COLO829 (cell line): ENCODE results near the gene CSPG4.
"Not testable (repeated sequence)": the region's sequence is repeated elsewhere in the genome, so short reads cannot be mapped to it uniquely, and the experiment has no call there.

Source experiments
- DNase-seq: peaks from one replicate; pipeline ENCODE4 v3.0.0; 2012; ENCODE audit warnings: low spot score

CSPG4 gene

GRCh38 chr15:75725006-75725718, 12.5 kb upstream of the CSPG4 start:
- no peak for DNase-seq

GRCh38 chr15:75723847-75724660, 11.4 kb upstream of the CSPG4 start:
- peak; percentile 74 for DNase-seq

- no peak for DNase-seq
These were observed 10.7 kb upstream of the CSPG4 start for GRCh38 chr15:75723171-75723846.

- DNase-seq = no peak
These were observed 9.5 kb upstream of the CSPG4 start for GRCh38 chr15:75721923-75722870.

GRCh38 chr15:75721480-75721922, 8.9 kb upstream of the CSPG4 start:
- no peak for DNase-seq

- DNase-seq = no peak
These were observed 8.3 kb upstream of the CSPG4 start for GRCh38 chr15:75720787-75721479.

- DNase-seq = no peak
These were observed 7.6 kb upstream of the CSPG4 start for GRCh38 chr15:75720297-75720696.

- DNase-seq = no peak
These were observed 5.7 kb upstream of the CSPG4 start for GRCh38 chr15:75718328-75718727.

GRCh38 chr15:75717001-75717400, 4.4 kb upstream of the CSPG4 start:
- DNase-seq = not testable (repeated sequence)

- DNase-seq = not testable (repeated sequence)
These were observed 3.8 kb upstream of the CSPG4 start for GRCh38 chr15:75716249-75716950.

GRCh38 chr15:75715312-75715832, 2.7 kb upstream of the CSPG4 start:
- DNase-seq = not testable (repeated sequence)

- no peak for DNase-seq
These were observed 1.5 kb upstream of the CSPG4 start for GRCh38 chr15:75714195-75714594.

GRCh38 chr15:75713338-75713895, 769 bp upstream of the CSPG4 start:
- no peak for DNase-seq

GRCh38 chr15:75711495-75711894, 1.2 kb downstream of the CSPG4 start:
- not testable (repeated sequence) for DNase-seq

- DNase-seq = not testable (repeated sequence)
These were observed 1.8 kb downstream of the CSPG4 start for GRCh38 chr15:75710874-75711273.

GRCh38 chr15:75709458-75709857, 3.2 kb downstream of the CSPG4 start:
- not testable (repeated sequence) for DNase-seq

GRCh38 chr15:75706682-75706954, 6.0 kb downstream of the CSPG4 start:
- no peak for DNase-seq

- no peak for DNase-seq
These were observed 6.6 kb downstream of the CSPG4 start for GRCh38 chr15:75705854-75706681.

- not testable (repeated sequence) for DNase-seq
These were observed 7.3 kb downstream of the CSPG4 start for GRCh38 chr15:75705375-75705774.
